GM21528 (cell line): ENCODE measurements around the gene ZC3HAV1.
"Not testable (repeated sequence)": the region's sequence is repeated elsewhere in the genome, so short reads cannot be mapped to it uniquely, and the experiment has no call there.

ENCODE experiments used
- ATAC-seq: cut with Tn5 transposase; IDR thresholded peaks from one replicate; pipeline ENCODE4 v1.9.1; 2021; ENCODE audit warnings: mild to moderate bottlenecking, moderate library complexity; ENCODE audit not compliant: unreplicated experiment, low FRiP score

ZC3HAV1 gene

GRCh38 chr7:139029353-139029752 lies 80.2 kb downstream of the ZC3HAV1 start:
- no peak for ATAC-seq

GRCh38 chr7:139026551-139026950 lies 83.0 kb downstream of the ZC3HAV1 start:
- ATAC-seq: no peak

- ATAC-seq: not testable (repeated sequence)
Observed at GRCh38 chr7:139025861-139026260, 83.7 kb downstream of the ZC3HAV1 start.

GRCh38 chr7:139023076-139023475 lies 86.4 kb downstream of the ZC3HAV1 start:
- ATAC-seq: no peak

GRCh38 chr7:139022286-139022685 lies 87.2 kb downstream of the ZC3HAV1 start:
- ATAC-seq: no peak

GRCh38 chr7:139018910-139019309 lies 90.6 kb downstream of the ZC3HAV1 start:
- ATAC-seq: no peak

- peak; percentile 74 for ATAC-seq
Observed at GRCh38 chr7:139016931-139017511, 92.5 kb downstream of the ZC3HAV1 start.

GRCh38 chr7:139011373-139011772 lies 98.1 kb downstream of the ZC3HAV1 start:
- no peak for ATAC-seq

- ATAC-seq: no peak
Observed at GRCh38 chr7:139004321-139005090, 105.0 kb downstream of the ZC3HAV1 start.

GRCh38 chr7:138999414-138999813 lies 110.1 kb downstream of the ZC3HAV1 start:
- no peak for ATAC-seq
